AG04450 (cell line): ENCODE results near the gene PHYHIPL. TPM values are rescaled to one million over a fixed set of nuclear protein-coding genes. Genes with fewer than 3 reads are reported as not detected.

ENCODE experiments used
- CTCF ChIA-PET: fragments of 300-600, 350-600 bp; formaldehyde crosslinking; extraction: SDS; loops from one replicate; lab custom pipeline; 2022; ENCODE audit warnings: antibody characterized with exemption, inconsistent platforms; lab: Charles Lee
- POLR2A ChIA-PET: fragments of 350-600 bp; formaldehyde crosslinking; extraction: SDS; loops from one replicate; lab custom pipeline; 2021; ENCODE audit warnings: antibody characterized with exemption, inconsistent platforms; lab: Yijun Ruan, JAX
- DNase-seq: peaks from one replicate; pipeline ENCODE4 v3.0.0-alpha.2; 2011; ENCODE audit warnings: low read depth, low spot score
- H3K27ac ChIP-seq: one replicate; pipeline ENCODE4 v1.5.1; 2012; ENCODE audit warnings: low read depth, low read length, control low read depth
- H3K27me3 ChIP-seq: one replicate; pipeline ENCODE4 v1.6.0; 2012; ENCODE audit warnings: low read length; ENCODE audit not compliant: control insufficient read depth, insufficient read depth
- H3K4me3 ChIP-seq: 2 replicates; pipeline ENCODE4 v1.5.1; 2011; ENCODE audit warnings: mild to moderate bottlenecking, low read depth, low read length, control low read depth
- H3K9me3 ChIP-seq: 2 replicates; pipeline ENCODE4 v1.5.1; 2012; ENCODE audit warnings: low read length; ENCODE audit not compliant: control insufficient read depth, insufficient read depth
- polyA plus RNA-seq: library from polyadenylated mRNA; depleted of rRNA; stranded (reverse); fragments of >200 nt; gene quantifications from 2 replicates; pipeline ENCODE4 v1.2.3, GENCODE V29; 2011
- TF ChIP-seq, protein P1 (sequence below): IDR thresholded peaks from 2 replicates; pipeline ENCODE4 v1.5.1; 2011; ENCODE audit warnings: low read depth, low read length, control low read depth, inconsistent platforms

PHYHIPL gene
- polyA plus RNA-seq, 1 experiment: not detected

DNA sequence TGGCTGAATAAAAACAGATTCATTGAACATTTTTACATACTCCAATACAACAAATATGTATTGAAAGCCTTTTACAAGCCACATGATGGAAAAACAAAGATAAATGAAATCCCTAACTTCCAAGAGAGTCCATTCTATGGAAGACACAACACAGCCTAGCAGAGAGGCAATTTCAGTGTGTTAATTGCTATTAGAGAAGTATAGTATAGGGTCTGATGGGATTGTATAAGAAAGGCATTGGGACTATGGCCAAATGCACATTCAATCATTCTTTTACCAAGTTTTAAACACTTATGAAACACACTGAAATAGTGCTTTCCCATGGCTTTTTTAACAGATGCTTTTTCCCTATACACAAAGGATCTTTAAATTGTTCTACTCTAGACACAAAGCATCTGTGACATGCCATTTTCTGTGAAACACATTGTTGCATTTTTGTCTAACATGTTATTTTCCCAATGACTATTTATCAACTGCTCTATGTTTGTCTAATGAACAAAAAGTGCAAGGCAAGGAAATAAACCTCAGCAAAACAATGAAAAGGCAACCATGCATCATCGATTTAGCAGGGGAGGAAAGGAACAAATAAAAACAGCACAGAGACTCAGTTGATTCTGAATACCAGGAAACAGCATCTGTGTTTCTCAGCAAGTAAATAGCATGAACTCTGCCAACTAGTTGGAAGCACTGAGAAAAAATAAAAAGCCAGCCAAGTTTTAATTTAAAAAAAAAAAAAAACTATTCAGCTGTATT lies 42.4 kb upstream of the PHYHIPL start:
- POLR2A ChIA-PET: no interaction called here
- CTCF ChIA-PET: no interaction called here

DNA sequence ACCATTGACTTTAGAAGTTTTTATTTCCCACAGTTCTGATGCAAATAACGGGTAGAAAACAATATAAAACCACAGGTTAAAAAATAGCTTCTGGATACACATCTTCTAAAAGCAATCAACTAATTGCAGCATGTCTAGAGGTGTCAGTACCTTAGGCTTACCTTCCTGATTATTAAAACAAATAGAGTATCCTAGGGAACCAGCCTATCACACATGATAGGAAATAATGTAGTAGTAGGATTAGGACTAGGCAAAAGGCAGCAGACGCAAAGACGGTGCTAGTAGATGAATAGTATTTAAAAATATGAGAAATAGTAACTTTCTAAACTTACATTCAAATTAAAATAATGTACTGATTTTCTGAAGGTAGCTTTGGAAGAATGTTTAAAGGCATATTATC lies 41.7 kb upstream of the PHYHIPL start:
- H3K27me3 ChIP-seq: no peaks in the 10 kb centered on the region
- no peak overlapping the region for H3K4me3 ChIP-seq
- no peak overlapping the region for H3K27ac ChIP-seq
- CTCF ChIA-PET: no interaction called here
- TF ChIP-seq, protein P1, sequence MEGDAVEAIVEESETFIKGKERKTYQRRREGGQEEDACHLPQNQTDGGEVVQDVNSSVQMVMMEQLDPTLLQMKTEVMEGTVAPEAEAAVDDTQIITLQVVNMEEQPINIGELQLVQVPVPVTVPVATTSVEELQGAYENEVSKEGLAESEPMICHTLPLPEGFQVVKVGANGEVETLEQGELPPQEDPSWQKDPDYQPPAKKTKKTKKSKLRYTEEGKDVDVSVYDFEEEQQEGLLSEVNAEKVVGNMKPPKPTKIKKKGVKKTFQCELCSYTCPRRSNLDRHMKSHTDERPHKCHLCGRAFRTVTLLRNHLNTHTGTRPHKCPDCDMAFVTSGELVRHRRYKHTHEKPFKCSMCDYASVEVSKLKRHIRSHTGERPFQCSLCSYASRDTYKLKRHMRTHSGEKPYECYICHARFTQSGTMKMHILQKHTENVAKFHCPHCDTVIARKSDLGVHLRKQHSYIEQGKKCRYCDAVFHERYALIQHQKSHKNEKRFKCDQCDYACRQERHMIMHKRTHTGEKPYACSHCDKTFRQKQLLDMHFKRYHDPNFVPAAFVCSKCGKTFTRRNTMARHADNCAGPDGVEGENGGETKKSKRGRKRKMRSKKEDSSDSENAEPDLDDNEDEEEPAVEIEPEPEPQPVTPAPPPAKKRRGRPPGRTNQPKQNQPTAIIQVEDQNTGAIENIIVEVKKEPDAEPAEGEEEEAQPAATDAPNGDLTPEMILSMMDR: no peak
- POLR2A ChIA-PET: no interaction called here
- DNase-seq: no peak
- no peaks in the 10 kb centered on the region for H3K9me3 ChIP-seq

More for the DNA sequence above, 42.4 kb upstream of the PHYHIPL start:
- TF ChIP-seq, protein P1: no peak
- Histone ChIP-seq H3K27ac (no peak overlapping the region), H3K4me3 (no peak overlapping the region), H3K9me3 (no peaks in the 10 kb centered on the region), H3K27me3 (no peaks in the 10 kb centered on the region)
- DNase-seq: no peak

DNA sequence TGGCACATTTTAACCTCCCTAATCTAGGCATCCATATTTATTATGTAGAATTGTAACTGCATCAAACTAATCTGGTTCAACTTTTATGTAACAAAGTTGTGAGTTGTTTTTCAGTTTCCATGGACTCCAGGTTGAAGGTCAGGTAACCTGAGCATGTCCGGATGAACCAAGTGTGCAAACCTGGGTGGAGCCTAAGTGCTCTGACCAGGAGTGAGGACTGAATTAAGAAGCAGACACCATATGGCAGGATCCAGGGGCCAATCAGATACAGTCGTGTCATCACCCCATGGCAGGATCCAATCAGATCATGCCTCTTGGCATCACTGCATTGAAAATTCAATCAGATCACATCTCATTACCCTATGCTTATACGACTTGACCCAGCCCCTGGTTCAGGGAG lies 41.2 kb upstream of the PHYHIPL start:
- ChIA-PET POLR2A (no interaction called here), CTCF (interaction anchor here (0.5 kb wide), 1 partner anchor 964 kb away, joined by 3 read pairs; no protein-coding TSS in a partner anchor)
- Histone ChIP-seq H3K27ac (no peak overlapping the region), H3K9me3 (no peaks in the 10 kb centered on the region), H3K4me3 (no peak overlapping the region), H3K27me3 (no peaks in the 10 kb centered on the region)
- TF ChIP-seq, protein P1: no peak
- no peak for DNase-seq

DNA sequence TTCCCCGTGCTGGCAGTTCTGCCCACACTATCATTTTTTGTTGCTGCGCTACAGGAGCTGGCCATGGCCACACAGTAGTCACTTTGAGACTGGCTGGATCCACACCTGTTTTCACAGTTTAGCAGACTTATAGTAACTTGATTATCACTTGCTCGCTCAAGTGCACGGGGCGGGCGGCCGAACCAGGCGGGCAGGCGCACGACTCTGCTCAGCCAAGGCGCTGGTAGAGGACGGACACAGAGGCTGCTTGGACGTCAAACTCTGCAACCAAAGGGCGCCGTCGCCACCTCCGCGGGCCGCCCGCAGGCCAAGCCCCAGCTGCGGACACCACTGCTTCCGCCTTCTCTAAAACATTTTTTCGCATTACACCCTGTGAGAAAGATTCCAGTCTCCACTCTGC lies 38.4 kb upstream of the PHYHIPL start:
- TF ChIP-seq, protein P1: no peak
- Histone ChIP-seq H3K27me3 (no peaks in the 10 kb centered on the region), H3K9me3 (no peaks in the 10 kb centered on the region), H3K4me3 (no peak overlapping the region), H3K27ac (no peak overlapping the region)
- ChIA-PET POLR2A (no interaction called here), CTCF (no interaction called here)
- no peak for DNase-seq

DNA sequence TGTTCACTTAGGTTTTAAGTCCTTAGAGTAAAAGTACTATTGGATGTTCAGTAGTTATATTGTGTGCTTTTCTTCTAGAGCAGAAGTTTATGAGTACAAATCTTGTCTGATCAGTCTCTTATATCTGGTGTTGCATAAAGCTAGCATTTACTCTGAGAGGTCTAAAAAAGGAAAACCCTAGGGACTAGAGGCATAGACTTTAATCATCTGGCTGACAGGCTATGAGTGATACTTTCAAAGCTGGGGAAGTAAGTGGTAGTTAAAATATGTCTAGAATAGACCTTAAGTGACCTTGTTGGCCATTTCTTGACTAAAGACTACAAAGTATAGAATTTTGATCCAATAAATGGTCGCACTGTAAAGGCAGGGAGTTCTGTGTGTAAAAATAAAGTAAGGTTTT lies 32.9 kb upstream of the PHYHIPL start:
- DNase-seq: no peak
- H3K27me3 ChIP-seq: no peaks in the 10 kb centered on the region
- CTCF ChIA-PET: no interaction called here
- no peak overlapping the region for H3K4me3 ChIP-seq
- POLR2A ChIA-PET: no interaction called here
- no peak overlapping the region for H3K27ac ChIP-seq
- H3K9me3 ChIP-seq: no peaks in the 10 kb centered on the region
- TF ChIP-seq, protein P1: no peak
